Right atrium auricular region (tissue), 2 donors: Measurements from ENCODE around the gene PRODH2. TPM values are rescaled to one million over a fixed set of nuclear protein-coding genes. Genes with fewer than 3 reads are reported as not detected.

ENCODE experiments used
- DNase-seq: peaks from one replicate; pipeline ENCODE4 v3.0.0-alpha.2; 2019; ENCODE audit warnings: low spot score
- H3K27ac ChIP-seq, 2 donors: fragments of 200-600 bp; sonication (generic); 1 replicate in 1 of 2; 2 replicates in 1 of 2; pipeline ENCODE4 v1.5.1; 2016 to 2019
- H3K27me3 ChIP-seq, 2 donors: fragments of 200-600 bp; sonication (generic); one replicate each; pipeline versions ENCODE4 v1.5.1 to v1.6.0; 2017 to 2019
- H3K36me3 ChIP-seq: fragments of 200-600 bp; sonication (generic); one replicate; pipeline ENCODE4 v1.5.1; 2016
- H3K4me1 ChIP-seq, 2 donors: fragments of 200-600 bp; sonication (generic); one replicate each; pipeline versions ENCODE4 v1.5.1 to v1.6.0; 2017 to 2019
- H3K4me3 ChIP-seq, 2 donors: fragments of 200-600 bp; sonication (generic); 1 replicate in 1 of 2; 2 replicates in 1 of 2; pipeline ENCODE4 v1.5.1; 2017 to 2019; ENCODE audit warnings: mild to moderate bottlenecking in 1 of 2, moderate library complexity in 1 of 2
- H3K9me3 ChIP-seq, 2 donors: fragments of 200-600 bp; sonication (generic); one replicate each; pipeline ENCODE4 v1.5.1; 2019
- CTCF ChIP-seq, 2 donors: fragments of 200-600 bp; sonication (generic); IDR thresholded peaks; one replicate each; pipeline ENCODE4 v1.5.1; 2019; ENCODE audit warnings: antibody characterized with exemption in 2 of 2
- total RNA-seq, 2 donors: library from RNA; depleted of rRNA; stranded (reverse); fragments of >200 nt; gene quantifications; one replicate each; pipeline ENCODE4 v1.1.0, GENCODE V29; 2016

PRODH2 gene
- total RNA-seq, 2 donors from 2014 or later, result not detected

- Histone ChIP-seq H3K36me3 (peaks cover 8% of the 10 kb centered on the region), H3K27me3 (no peaks in the 10 kb centered on the region), H3K9me3 (no peaks in the 10 kb centered on the region), H3K4me1 (peaks cover 0 to 15% of the 10 kb centered on the region in 2 donors), H3K27ac (no peak overlapping the region), H3K4me3 (no peak overlapping the region)
- TF ChIP-seq CTCF (IDR thresholded peaks at IDR 0.05), result no peak
- DNase-seq, result no peak
These were observed 35.4 kb downstream of the PRODH2 start for GRCh38 chr19:35777086-35777841.

GRCh38 chr19:35776102-35776788, 36.4 kb downstream of the PRODH2 start:
- Histone ChIP-seq H3K27ac (peak overlapping the region in 1 of 2 donors; percentile 58), H3K36me3 (peaks cover 7% of the 10 kb centered on the region), H3K27me3 (no peaks in the 10 kb centered on the region), H3K9me3 (no peaks in the 10 kb centered on the region), H3K4me3 (peak overlapping the region; percentile 89 to 93), H3K4me1 (peaks cover 0 to 15% of the 10 kb centered on the region in 2 donors)
- TF ChIP-seq CTCF (IDR thresholded peaks at IDR 0.05), result no peak
- no peak for DNase-seq

- no peaks in the 10 kb centered on the region for H3K9me3 ChIP-seq
- no peaks in the 10 kb centered on the region for H3K36me3 ChIP-seq
- DNase-seq, result peak; percentile 99
- no peak for TF ChIP-seq CTCF (IDR thresholded peaks at IDR 0.05)
- peaks cover 0 to 15% of the 10 kb centered on the region in 2 donors for H3K4me1 ChIP-seq
- H3K4me3 ChIP-seq, result peak within 1 kb of the TSS; percentile 89 to 93
- peak within 1 kb of the TSS; percentile 43 to 58 for H3K27ac ChIP-seq
- no peaks in the 10 kb centered on the region for H3K27me3 ChIP-seq
These were observed 37.1 kb downstream of the PRODH2 start, which contains the start of gene ARHGAP33 for GRCh38 chr19:35775298-35776101. ARHGAP33 (plus strand) TSS chr19:35775564; CDS start chr19:35775659, 95 bp downstream.

- Histone ChIP-seq H3K27me3 (no peaks in the 10 kb centered on the region), H3K4me1 (peaks cover 0 to 15% of the 10 kb centered on the region in 2 donors), H3K9me3 (no peaks in the 10 kb centered on the region), H3K27ac (no peak overlapping the region), H3K4me3 (peak overlapping the region; percentile 89 to 93), H3K36me3 (no peaks in the 10 kb centered on the region)
- TF ChIP-seq CTCF (IDR thresholded peaks at IDR 0.05), result no peak
- no peak for DNase-seq
These were observed 37.7 kb downstream of the PRODH2 start for GRCh38 chr19:35775046-35775297.

- no peaks in the 10 kb centered on the region for H3K9me3 ChIP-seq
- DNase-seq, result no peak
- peaks cover 0 to 15% of the 10 kb centered on the region in 2 donors for H3K4me1 ChIP-seq
- no peak for TF ChIP-seq CTCF (IDR thresholded peaks at IDR 0.05)
- peak overlapping the region; percentile 89 to 93 for H3K4me3 ChIP-seq
- H3K36me3 ChIP-seq, result no peaks in the 10 kb centered on the region
- no peak overlapping the region for H3K27ac ChIP-seq
- H3K27me3 ChIP-seq, result no peaks in the 10 kb centered on the region
These were observed 38.2 kb downstream of the PRODH2 start for GRCh38 chr19:35774274-35775045.
